Measurements from ENCODE around the gene TMED3.

DNA sequence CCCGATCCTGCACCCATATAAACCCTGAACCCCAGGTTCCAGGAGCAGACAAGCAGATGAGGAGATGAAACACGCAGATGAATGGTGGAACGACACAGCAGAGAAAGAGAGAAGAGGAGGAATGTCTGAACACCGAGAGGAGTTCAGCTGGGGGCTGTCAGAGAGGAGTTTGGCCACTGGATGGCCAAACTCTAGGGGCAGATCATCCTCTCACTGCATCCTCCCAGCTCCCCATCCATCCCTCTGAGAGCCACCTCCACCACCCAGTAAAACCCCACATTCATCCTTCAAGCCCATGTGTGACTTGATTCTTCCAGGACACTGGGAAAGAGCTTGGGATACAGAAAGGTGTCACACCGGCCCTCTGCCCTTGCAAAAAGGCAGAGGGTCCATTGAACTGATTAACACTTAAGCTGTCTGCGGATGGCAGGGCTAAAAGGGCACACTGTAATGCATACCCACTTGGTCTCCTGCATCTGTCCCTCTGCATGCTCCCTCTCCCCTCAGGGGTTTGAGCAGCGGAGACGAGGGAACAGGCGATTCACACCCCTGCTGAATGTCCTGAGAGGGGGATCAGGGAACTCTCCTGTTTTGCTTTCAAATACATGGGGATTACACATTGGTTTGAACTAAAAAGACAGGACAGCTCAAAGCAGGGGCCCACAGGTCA, 53.8 kb downstream of the TMED3 start:
- TF ChIP-seq CTCF (IDR thresholded peaks at IDR 0.05; ENCODE audit: insufficient read depth, low read depth, low read length) (no peak), EZH2 (IDR thresholded peaks at IDR 0.05; ENCODE audit: insufficient read depth, low read length) (no peak)

Measured in astrocyte (in vitro differentiated cells and primary cell).